Bone marrow (tissue), 2 donors: Measurements from ENCODE around the gene FMN2.

Experiments
- DNase-seq, 2 donors: peaks; one replicate each; lab custom pipeline; 2025; lab: John Stamatoyannopoulos, UW

The FMN2 gene

DNA sequence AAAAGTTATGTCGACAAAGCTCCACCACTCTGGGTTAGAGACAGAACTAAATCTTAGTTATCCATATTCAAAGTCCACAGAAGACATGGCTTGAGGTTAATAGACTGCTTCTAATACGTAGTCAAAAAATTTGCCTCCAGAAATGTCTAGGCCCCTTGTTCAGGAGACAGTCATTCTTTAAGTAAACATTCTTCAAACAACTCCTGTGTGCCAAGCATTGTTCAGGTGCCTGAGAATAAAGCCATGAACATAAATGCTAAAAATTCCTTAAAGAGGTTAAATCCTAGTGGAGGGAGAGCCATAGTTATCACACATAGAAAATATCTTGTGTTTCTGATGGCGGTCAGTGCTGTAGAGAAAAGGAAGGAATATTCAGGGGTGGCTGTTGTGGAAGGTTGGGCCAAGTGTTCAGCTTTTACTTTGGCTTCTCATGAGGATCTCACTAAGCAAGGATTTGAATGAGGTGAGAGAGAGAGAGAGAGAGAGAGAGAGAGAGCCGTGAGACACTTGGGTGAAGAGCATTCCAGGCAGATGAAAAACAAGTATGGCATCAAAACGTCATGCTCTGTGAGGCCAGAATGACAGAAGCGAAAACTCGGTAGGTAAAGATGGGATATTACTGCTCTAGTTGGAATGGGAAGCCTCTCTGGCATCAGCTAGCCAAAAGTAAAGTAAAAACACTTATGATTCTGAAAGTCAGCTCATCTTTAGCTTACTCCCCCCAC, 333.2 kb downstream of the FMN2 start:
- DNase-seq, result no peak

DNA sequence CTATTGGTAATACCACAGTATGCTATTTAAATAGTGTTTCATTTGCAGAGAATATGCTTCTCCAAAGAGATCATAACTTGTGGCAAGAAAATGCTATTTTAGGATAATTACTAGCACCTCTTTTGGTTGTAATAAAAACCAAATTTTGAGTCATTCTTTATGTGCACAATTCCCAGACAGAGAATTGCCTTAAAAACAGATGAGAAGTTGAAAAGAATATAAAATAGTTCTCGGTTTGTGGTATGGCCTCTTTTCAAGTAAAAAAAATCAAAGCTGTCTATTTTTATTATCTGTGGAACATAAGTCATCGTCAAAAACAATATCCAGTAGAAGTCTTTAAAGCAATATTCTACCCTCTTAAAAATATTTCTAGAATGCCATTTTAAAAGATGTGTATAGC, 334.4 kb downstream of the FMN2 start:
- no peak for DNase-seq

DNA sequence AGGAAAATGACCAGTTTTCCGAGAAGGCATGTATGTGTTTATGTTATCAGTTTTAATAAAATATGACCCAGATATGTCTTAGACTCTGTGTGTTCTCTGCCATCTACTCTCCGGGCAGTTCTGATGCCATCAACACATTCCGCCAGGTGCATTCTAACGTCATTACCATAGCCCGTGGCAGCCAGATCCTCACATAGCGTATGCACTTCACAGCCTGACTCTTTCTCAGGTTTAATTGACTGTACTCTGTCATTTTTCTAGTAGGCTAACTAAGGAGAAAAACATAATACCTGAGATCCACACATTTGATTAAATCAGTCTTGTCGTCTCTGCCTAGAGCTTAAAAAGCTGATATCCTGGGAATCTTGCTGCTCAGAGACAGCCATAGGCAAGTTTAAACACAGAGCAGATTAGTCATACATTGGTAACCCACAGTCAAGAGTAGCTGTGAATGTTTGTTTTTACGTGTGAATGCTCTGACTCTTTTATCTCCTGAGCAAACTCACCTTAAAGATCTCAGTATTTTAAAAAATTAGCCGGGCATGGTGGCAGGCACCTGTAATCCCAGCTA, 344.4 kb downstream of the FMN2 start:
- no peak for DNase-seq

DNA sequence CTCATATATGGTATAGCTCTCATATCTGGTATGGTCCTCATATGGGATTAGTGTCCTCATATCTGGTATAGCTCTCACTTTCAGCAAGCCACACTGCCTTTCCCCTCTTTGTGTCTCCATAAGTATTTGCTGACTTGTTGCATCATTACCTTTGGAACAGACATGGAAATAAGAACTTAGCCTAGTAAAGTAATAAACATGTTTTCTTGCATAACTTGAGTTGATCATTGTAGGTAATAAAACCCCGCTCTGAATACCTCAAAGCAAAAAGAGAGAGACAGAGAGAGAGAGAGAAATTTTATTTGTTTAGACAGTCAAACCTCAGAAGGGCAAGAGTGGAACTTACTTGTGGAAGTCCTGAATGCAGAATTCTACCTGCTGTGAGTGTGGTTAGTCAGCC, 350.0 kb downstream of the FMN2 start:
- DNase-seq, result no peak

DNA sequence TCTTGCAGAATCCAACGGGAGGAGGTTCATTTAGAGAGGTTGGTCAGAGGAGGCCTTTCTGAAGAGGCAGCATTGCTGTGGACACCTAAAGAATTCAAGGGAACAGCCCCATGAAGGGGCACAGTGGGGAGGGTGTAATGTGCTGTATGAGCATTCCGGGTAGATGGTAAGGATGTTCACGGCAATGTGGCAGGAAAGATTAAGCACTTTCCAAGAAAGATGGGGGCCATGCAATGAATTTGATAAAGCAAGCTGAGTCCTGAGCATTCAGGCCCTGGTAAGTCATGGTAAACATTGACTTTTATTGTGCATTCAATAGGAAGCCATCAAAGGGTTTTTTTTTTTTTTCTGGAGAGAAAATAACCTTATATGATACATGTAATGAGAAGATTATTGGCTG, 353.7 kb downstream of the FMN2 start:
- DNase-seq, result no peak

GRCh38 chr1:240455228-240455821, 363.6 kb downstream of the FMN2 start:
- DNase-seq, result no peak

DNA sequence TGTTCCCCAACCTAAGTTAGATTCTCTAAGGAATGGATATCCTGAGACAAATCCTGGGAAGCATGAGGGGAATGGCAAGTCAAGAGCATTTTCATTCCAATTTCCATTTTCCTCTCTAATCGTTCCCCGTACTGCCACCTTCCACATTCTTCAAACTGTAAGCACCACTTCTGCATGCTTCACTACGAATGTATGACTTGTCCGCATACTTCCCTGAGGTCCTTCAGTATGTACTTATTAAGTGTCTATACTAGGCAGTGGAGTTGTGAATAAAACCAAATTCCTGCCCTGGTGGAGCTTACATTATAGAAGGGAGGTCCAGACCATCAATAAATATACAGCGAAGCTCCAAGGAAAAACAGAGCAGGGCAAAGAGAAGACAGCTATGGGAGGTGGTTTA, 365.5 kb downstream of the FMN2 start:
- DNase-seq, result no peak

DNA sequence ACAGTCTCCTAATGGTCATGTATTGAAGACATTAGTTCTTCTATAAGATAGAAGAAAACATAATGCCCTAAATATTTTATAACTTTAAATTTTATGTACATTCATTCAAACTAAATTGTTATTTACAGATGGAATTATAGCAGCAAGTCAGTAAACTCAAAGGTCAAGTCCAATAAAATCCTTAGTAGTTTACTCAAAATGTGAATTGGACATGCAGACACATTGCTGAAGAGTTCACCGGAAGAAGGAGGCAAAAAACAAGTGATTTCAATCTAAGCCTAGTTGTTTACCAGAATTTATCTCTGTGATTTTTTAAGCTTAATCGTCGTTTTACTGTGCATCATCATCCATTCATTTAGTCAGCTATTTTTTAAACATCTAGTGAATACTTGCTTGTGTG, 370.6 kb downstream of the FMN2 start:
- no peak for DNase-seq

DNA sequence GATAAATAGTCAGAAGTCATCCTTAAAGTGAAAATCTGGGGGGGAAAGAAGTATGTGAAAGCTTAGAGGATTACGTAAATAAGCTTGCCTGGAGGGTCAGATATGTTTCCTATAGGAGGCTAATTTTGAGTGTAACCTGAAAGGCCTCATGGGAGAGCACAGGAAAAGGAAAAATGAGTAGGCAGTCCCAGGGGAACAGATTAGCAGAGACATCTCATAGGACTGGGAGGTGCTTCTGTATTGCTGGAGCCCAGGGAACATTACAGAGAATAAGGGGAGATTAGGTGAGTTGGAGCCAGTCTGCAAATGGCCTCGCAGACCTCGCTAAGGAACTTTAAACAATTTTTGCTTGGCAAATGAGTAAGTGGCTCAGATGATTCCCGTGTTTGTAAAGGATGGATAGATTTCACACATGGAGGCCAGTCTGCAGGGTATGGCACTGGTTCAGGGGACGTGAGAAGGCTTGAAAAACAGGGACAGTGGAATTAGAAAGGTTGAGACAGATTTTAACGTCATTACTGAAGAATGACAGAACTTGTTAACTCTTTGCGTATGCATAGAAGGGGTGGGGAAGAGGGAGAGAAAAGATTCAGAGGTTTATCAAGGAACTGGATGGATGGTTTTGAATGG, 371.2 kb downstream of the FMN2 start:
- DNase-seq, result no peak

DNA sequence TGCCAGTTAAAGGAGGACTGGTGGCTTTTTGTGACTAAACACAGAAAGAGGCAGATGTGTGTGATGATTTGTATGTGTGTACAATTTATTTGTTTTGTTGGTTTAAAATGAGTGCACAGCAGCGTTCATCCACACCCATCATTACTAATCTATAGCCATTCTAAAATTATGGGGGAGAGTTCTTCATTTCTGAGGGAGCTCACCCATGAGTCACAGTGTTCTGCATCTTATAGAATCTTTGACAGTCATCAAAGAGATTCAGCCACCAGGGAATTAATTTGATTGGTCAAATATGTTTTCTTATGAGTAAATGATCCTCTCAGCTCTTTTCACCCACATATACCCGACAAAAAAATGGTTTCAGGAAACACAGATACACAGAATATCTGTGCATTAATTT, 372.4 kb downstream of the FMN2 start:
- DNase-seq, result no peak

GRCh38 chr1:240465531-240465940, 373.9 kb downstream of the FMN2 start:
- DNase-seq, result no peak

DNA sequence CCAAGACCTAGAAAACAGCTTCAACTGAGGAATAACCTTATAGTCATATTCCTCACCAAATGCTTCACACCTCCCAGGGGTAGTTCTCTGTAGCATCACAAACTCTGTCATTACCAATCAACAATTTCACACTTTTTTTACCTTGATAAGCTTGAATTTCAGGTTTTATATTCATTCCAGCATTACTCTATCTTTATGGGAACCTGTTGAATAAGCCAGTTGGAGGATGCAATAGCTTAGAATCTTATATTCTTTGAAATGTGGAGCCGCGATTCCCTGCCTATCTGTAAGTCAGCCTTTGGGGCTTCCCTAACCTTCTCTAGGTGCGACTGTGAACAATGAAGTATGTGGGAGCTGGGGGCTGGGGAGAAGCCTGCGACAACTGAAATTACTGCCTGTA, 374.8 kb downstream of the FMN2 start:
- no peak for DNase-seq

DNA sequence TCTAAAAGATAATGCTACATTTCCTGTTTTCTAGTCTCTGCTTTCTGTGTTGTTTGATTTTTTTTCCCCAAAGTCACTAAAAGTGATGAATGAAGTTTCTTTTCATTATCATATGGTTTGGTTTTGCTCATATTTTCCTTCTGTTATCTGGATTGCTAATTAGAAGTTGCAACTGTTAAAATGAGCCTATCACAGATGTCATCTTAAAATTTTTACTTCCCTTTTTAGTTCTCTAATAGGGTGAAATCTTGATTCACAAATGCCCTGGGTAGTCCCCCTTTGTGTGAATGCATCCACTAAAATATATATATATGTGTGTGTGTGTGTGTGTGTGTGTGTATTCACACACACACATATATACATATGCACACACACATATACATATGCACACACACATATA, 376.2 kb downstream of the FMN2 start:
- no peak for DNase-seq

DNA sequence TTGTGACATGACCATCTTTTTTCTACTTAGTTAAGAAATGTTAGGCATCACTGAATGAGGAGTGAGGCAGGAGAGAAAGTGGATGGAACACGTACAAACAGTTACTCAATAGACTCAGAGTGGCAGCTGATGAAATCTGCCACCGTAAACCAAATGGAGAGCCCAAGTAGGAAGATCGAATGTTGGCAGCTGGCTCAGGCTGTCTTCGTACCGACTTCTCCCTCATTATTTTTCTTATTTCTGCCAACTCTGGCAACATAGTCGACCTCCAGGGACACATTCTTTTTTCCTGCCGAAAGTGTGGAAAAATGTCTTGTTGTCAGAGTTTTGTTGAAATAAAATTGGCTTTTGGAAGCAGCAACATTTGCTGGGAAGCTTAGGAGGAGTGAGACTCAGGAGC, 377.0 kb downstream of the FMN2 start:
- no peak for DNase-seq

GRCh38 chr1:240474133-240474614, 382.5 kb downstream of the FMN2 start:
- no peak for DNase-seq

GRCh38 chr1:240475832-240476231, 384.1 kb downstream of the FMN2 start:
- no peak for DNase-seq

GRCh38 chr1:240478536-240478935, 386.9 kb downstream of the FMN2 start:
- DNase-seq, result no peak

DNA sequence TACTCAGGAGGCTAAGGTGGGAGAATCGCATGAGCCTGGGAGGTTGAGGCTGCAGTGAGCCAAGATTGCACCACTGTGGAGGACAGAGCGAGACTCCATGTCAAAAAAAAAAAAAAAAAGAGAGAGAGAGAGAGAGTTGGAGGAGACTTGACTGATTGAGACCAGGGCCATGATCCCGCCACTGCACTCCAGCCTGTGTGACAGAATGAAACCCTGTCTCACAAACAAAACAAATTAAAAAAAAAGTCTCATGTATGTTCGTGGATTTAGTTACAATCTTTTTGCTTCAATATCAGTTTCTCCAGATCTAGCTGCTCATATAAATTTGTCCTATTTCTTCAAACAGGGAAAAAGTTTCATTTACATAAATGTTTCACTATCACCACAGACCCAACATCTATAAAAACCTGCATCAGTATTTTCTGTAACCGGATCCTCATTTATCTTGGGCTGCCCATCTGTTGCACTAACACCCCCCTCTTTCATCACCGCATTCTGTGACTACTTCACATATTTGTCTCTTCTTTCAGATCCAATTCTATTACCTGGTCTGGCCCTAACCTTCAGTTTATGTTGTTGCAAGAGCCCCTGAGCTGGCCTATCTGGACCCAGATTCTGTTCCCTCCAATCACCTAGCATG, 393.2 kb downstream of the FMN2 start:
- DNase-seq, result no peak

DNA sequence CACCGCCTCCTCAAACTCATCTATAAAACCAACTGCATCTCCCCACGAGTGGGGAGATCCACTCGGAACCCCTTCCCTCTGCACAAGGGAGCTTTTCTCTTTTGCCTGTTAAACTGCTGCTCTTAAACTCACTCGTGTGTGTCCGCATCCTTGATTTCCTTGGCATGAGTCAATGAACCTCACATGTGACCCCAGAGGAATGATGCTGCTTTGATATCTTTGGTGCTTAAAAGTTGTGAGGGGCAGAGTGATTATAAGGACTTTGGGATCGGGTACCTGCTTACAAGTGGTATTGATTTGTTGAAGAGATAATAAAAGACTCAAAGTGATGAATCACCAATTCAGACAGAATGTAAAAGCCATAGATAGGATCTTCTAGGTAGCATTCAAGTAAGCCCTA, 394.9 kb downstream of the FMN2 start:
- no peak for DNase-seq

GRCh38 chr1:240487493-240487892, 395.8 kb downstream of the FMN2 start:
- no peak for DNase-seq

DNA sequence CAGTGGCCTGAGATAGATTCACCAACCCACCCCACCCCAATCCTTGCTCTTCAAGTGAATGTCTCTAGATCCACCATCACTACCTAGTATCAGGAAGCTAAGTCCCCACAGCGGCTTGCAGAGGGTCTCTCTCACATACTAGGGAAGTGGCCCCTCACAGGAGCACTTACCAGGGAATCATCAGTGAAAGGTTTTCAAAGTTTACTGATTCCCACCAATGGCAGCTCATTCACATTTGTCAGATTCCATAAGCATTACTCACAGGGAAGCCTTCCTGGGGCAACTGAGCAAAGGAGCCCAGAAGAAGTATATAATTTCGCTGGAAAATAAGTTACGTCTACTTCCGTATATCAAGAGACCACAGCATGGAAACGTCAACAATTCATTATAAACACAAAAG, 399.5 kb downstream of the FMN2 start:
- DNase-seq, result no peak

- DNase-seq, result no peak
Measured at GRCh38 chr1:240491796-240492195, 400.1 kb downstream of the FMN2 start.
